HEK293T (cell line): ENCODE results near the gene CD247.

ENCODE experiments used
- BHLHE40 ChIP-seq: fragments of 450-650 bp; IDR thresholded peaks from 2 replicates; pipeline ENCODE4 v1.6.1; 2016; ENCODE audit warnings: mild to moderate bottlenecking, moderate library complexity, borderline replicate concordance
- FOXK2 ChIP-seq: fragments of 450-650 bp; IDR thresholded peaks from 2 replicates; pipeline ENCODE4 v1.6.1; 2016; ENCODE audit warnings: mild to moderate bottlenecking
- NFRKB ChIP-seq: fragments of 450-650 bp; IDR thresholded peaks from 2 replicates; pipeline ENCODE4 v1.6.1; 2016; ENCODE audit warnings: mild to moderate bottlenecking, moderate library complexity
- TARDBP ChIP-seq: fragments of 450-650 bp; IDR thresholded peaks from 2 replicates; pipeline ENCODE4 v1.6.1; 2016

DNA sequence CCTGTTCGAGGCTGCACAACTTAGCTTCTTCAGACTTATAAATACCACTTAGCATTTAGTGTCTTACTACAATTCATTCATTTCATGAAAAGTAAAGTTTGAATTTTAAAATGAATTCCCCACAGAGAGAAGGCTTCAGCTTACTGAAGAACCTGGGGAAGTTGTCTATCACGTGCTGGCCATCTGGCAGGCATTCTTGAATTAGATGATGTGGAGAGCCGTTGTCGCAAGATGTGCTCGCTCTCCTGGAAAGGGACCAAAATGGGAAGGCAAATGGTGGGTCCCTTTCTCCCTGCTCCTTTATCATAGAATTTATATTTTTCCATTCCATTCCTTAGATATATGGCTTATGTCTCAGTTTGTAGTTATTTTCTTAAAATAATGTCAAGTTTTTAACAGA is 90.5 kb downstream of the CD247 start:
- TF ChIP-seq TARDBP (no peak), FOXK2 (no peak), BHLHE40 (no peak), NFRKB (no peak)
